ENCODE results near the gene EPN3.

EPN3 gene

GRCh38 chr17:50575581-50576210 is 43.2 kb downstream of the EPN3 start:
- no peak overlapping the region for H3K4me3 ChIP-seq (ENCODE audit: low read depth, low read length)
- TF ChIP-seq, protein P1, sequence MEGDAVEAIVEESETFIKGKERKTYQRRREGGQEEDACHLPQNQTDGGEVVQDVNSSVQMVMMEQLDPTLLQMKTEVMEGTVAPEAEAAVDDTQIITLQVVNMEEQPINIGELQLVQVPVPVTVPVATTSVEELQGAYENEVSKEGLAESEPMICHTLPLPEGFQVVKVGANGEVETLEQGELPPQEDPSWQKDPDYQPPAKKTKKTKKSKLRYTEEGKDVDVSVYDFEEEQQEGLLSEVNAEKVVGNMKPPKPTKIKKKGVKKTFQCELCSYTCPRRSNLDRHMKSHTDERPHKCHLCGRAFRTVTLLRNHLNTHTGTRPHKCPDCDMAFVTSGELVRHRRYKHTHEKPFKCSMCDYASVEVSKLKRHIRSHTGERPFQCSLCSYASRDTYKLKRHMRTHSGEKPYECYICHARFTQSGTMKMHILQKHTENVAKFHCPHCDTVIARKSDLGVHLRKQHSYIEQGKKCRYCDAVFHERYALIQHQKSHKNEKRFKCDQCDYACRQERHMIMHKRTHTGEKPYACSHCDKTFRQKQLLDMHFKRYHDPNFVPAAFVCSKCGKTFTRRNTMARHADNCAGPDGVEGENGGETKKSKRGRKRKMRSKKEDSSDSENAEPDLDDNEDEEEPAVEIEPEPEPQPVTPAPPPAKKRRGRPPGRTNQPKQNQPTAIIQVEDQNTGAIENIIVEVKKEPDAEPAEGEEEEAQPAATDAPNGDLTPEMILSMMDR (IDR thresholded peaks at IDR 0.05; ENCODE audit: low read depth, low read length): 0 out of 2 replicates have a peak, but pooled peaks have one; percentile 3

GRCh38 chr17:50576864-50577263 is 44.3 kb downstream of the EPN3 start:
- H3K4me3 ChIP-seq (ENCODE audit: low read depth, low read length): no peak overlapping the region
- TF ChIP-seq, protein P1 (IDR thresholded peaks at IDR 0.05; ENCODE audit: low read depth, low read length): no peak

GRCh38 chr17:50577451-50577954 is 45.0 kb downstream of the EPN3 start:
- H3K4me3 ChIP-seq (ENCODE audit: low read depth, low read length): no peak overlapping the region
- TF ChIP-seq, protein P1 (IDR thresholded peaks at IDR 0.05; ENCODE audit: low read depth, low read length): no peak

DNA sequence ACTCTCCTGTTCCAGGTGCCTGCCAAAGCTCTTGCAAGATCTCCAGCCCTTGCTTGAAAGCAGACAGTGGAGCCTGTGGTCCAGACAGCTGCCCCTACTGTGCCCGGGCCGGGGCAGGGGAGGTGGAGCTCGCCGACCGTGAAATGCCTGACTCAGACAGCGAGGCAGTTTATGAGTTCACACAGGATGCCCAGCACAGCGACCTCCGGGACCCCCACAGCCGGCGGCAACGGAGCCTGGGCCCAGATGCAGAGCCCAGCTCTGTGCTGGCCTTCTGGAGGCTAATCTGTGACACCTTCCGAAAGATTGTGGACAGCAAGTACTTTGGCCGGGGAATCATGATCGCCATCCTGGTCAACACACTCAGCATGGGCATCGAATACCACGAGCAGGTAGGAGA is 45.6 kb downstream of the EPN3 start:
- no peak overlapping the region for H3K4me3 ChIP-seq (ENCODE audit: low read depth, low read length)
- TF ChIP-seq, protein P1 (IDR thresholded peaks at IDR 0.05; ENCODE audit: low read depth, low read length): no peak

- TF ChIP-seq, protein P1 (IDR thresholded peaks at IDR 0.05; ENCODE audit: low read depth, low read length): no peak
- no peak overlapping the region for H3K4me3 ChIP-seq (ENCODE audit: low read depth, low read length)
These were observed 46.9 kb downstream of the EPN3 start for GRCh38 chr17:50579399-50579798.

DNA sequence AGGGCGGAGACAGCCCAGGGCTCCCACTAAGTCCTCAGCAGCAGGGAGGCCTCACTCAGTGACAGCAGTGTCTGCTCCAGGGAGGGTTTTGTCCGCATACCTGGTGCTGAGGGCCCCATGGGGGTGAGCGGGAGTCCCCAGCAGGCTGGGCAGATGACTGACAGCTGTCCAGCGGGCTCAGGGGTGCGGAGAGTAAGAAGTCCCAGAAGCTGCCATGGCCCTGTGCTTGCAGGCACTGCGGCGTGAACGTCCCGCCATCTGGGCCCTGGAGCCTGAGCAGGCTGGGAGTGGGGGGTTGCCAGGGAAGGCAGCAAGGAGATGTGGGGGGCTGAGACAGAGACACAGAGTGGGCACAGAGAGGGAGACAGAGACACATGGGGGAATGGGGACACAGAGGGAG is 48.1 kb downstream of the EPN3 start:
- no peak overlapping the region for H3K4me3 ChIP-seq (ENCODE audit: low read depth, low read length)
- TF ChIP-seq, protein P1 (IDR thresholded peaks at IDR 0.05; ENCODE audit: low read depth, low read length): no peak

- TF ChIP-seq, protein P1 (IDR thresholded peaks at IDR 0.05; ENCODE audit: low read depth, low read length): no peak
- no peak overlapping the region for H3K4me3 ChIP-seq (ENCODE audit: low read depth, low read length)
These were observed 48.8 kb downstream of the EPN3 start for GRCh38 chr17:50581316-50581715.
